ENCODE data around the gene CDH8.

Gene CDH8

GRCh38 chr16:61611847-61612491, 424.3 kb downstream of the CDH8 start:
- no peak for DNase-seq

GRCh38 chr16:61606581-61606980, 429.7 kb downstream of the CDH8 start:
- DNase-seq = no peak

Measured in T-helper 9 cell (primary cell).